Suprapubic skin (tissue), 4 donors: ENCODE data around the gene GRID2. TPM values are rescaled to one million over a fixed set of nuclear protein-coding genes. Genes with fewer than 3 reads are reported as not detected.

Experiments used
- DNase-seq, 2 donors: peaks; one replicate each; pipeline ENCODE4 v3.0.0-alpha.2; 2019; ENCODE audit warnings: low spot score in 2 of 2
- H3K27ac ChIP-seq: fragments of 200-600 bp; sonication (generic); one replicate; pipeline ENCODE4 v1.5.1; 2019
- H3K27me3 ChIP-seq: fragments of 200-600 bp; sonication (generic); one replicate; pipeline ENCODE4 v1.5.1; 2019
- H3K36me3 ChIP-seq: fragments of 200-600 bp; sonication (generic); one replicate; pipeline ENCODE4 v1.5.1; 2019
- H3K4me1 ChIP-seq: fragments of 200-600 bp; sonication (generic); one replicate; pipeline ENCODE4 v1.5.1; 2019
- H3K4me3 ChIP-seq: fragments of 200-600 bp; sonication (generic); one replicate; pipeline ENCODE4 v1.5.1; 2019; ENCODE audit warnings: mild to moderate bottlenecking
- H3K9me3 ChIP-seq: fragments of 200-600 bp; sonication (generic); one replicate; pipeline ENCODE4 v1.5.1; 2019
- CTCF ChIP-seq, 2 donors: fragments of 200-600 bp in 1 of 2; fragments of 450-650 bp in 1 of 2; sonication (generic) in 1 of 2; IDR thresholded peaks; one replicate each; pipeline ENCODE4 v1.5.1; 2016 to 2019; ENCODE audit warnings: antibody characterized with exemption in 2 of 2, mild to moderate bottlenecking in 1 of 2, moderate library complexity in 1 of 2
- EP300 ChIP-seq: sonication (generic); formaldehyde crosslinking; IDR thresholded peaks from one replicate; pipeline ENCODE4 v1.6.1; 2017; ENCODE audit warnings: antibody characterized with exemption
- POLR2A ChIP-seq, 2 donors: fragments of 450-650 bp; IDR thresholded peaks; one replicate each; pipeline ENCODE4 v1.6.1; 2017; ENCODE audit warnings: antibody characterized with exemption in 2 of 2, mild to moderate bottlenecking in 2 of 2, moderate library complexity in 2 of 2
- POLR2AphosphoS5 ChIP-seq, 3 donors: sonication (generic); formaldehyde crosslinking; IDR thresholded peaks; one replicate each; pipeline ENCODE4 v1.6.1; 2017; ENCODE audit warnings: antibody characterized with exemption in 3 of 3
- WGBS: methylation state at CpG from one replicate; pipeline ENCODE4 v1.1.5; 2018; 5-methylcytosine and 5-hydroxymethylcytosine counted together
- total RNA-seq, 4 donors: library from RNA; depleted of rRNA; stranded (reverse); fragments of >200 nt; gene quantifications; one replicate each; pipeline ENCODE4 v1.1.0, GENCODE V29; 2016

GRID2 gene
- total RNA-seq, 4 donors from 2014 or later: not detected

- H3K4me3 ChIP-seq: no peak overlapping the region
- no peaks in the 10 kb centered on the region for H3K36me3 ChIP-seq
- TF ChIP-seq CTCF (IDR thresholded peaks at IDR 0.05) (no peak), POLR2A (IDR thresholded peaks at IDR 0.05) (no peak), POLR2AphosphoS5 (IDR thresholded peaks at IDR 0.05) (no peak), EP300 (no peak)
- H3K27ac ChIP-seq: no peak overlapping the region
- no peaks in the 10 kb centered on the region for H3K27me3 ChIP-seq
- no peaks in the 10 kb centered on the region for H3K4me1 ChIP-seq
- no peaks in the 10 kb centered on the region for H3K9me3 ChIP-seq
- no peak for DNase-seq
These were observed 220.4 kb downstream of the GRID2 start for GRCh38 chr4:92524131-92524530.

GRCh38 chr4:92528541-92528940 lies 224.8 kb downstream of the GRID2 start:
- H3K4me3 ChIP-seq: no peak overlapping the region
- no peaks in the 10 kb centered on the region for H3K9me3 ChIP-seq
- no peak for TF ChIP-seq EP300
- TF ChIP-seq POLR2AphosphoS5 (IDR thresholded peaks at IDR 0.05): no peak
- TF ChIP-seq CTCF (IDR thresholded peaks at IDR 0.05): no peak
- TF ChIP-seq POLR2A (IDR thresholded peaks at IDR 0.05): no peak
- H3K36me3 ChIP-seq: no peaks in the 10 kb centered on the region
- DNase-seq: no peak
- 20% methylated on average over 4 of the region's 4 CpGs for WGBS
- H3K4me1 ChIP-seq: no peaks in the 10 kb centered on the region
- H3K27me3 ChIP-seq: no peaks in the 10 kb centered on the region
- H3K27ac ChIP-seq: no peak overlapping the region

DNA sequence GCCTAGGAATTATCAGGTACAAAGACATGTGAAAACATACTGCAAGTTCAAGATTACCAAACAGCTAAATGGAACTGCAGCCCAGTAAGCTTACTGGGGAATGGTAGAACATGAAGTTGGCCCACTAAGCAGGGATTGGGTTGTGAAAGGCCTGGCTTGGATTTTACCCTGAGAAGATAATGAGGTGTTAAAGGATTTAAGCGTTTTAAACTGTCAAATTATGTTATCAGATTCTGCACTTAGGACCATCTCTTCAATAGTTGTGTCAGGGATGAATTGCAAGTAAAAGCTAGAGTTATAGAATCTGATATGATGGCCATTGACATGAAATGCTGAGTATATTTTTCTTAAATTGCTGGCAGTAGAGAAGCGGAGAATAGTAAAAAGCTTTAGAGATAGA lies 225.7 kb downstream of the GRID2 start:
- no peak for TF ChIP-seq CTCF (IDR thresholded peaks at IDR 0.05)
- TF ChIP-seq POLR2AphosphoS5 (IDR thresholded peaks at IDR 0.05): no peak
- no peak for TF ChIP-seq POLR2A (IDR thresholded peaks at IDR 0.05)
- no peak for TF ChIP-seq EP300
- 86% methylated on average over 2 of the region's 2 CpGs for WGBS

DNA sequence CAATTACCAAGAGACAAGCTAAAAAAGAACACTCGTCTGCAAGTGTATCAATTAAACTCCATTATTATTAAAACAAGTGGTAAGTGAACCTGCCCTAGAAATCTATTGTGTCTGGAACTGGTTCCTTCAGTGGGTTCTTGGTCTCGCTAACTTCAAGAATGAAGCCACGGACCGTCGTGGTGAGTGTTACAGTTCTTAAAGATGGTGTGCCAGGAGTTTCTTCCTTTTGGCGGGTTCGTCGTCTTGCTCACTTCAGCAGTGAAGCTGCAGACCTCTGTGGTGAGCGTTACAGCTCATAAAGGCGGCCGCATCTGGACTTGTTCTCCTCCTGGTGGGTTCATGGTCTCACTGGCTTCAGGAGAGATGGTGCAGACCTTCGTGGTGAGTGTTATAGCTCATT lies 231.8 kb downstream of the GRID2 start:
- Histone ChIP-seq H3K27ac (no peak overlapping the region), H3K27me3 (no peaks in the 10 kb centered on the region), H3K4me3 (no peak overlapping the region), H3K36me3 (no peaks in the 10 kb centered on the region), H3K9me3 (no peaks in the 10 kb centered on the region), H3K4me1 (no peaks in the 10 kb centered on the region)
- TF ChIP-seq CTCF (IDR thresholded peaks at IDR 0.05) (no peak), POLR2A (IDR thresholded peaks at IDR 0.05) (no peak), POLR2AphosphoS5 (IDR thresholded peaks at IDR 0.05) (no peak)
- no peak for DNase-seq
- WGBS: 90% methylated on average over 10 of the region's 12 CpGs

More for the DNA sequence above, 225.7 kb downstream of the GRID2 start:
- Histone ChIP-seq H3K4me1 (no peaks in the 10 kb centered on the region), H3K9me3 (no peaks in the 10 kb centered on the region), H3K36me3 (no peaks in the 10 kb centered on the region), H3K27me3 (no peaks in the 10 kb centered on the region), H3K4me3 (no peak overlapping the region), H3K27ac (no peak overlapping the region)
- DNase-seq: no peak

DNA sequence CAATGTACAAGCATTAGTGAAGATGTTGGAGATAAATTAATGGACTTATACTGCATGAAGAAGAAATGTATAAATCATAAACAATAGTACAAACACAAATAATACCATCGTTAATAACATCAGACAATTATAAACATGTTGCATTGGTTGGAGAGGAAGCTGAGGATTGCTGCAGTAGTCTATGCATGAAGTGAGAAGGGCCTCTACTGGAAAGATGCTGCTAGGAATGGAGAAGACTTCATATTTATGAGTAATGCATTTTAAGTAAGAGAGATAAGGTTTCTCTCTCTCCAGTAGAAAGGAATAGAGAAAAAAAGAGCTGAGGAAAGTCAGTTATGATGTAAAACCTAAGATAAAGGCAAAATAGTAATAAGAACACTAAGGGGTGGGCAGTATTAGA lies 247.8 kb downstream of the GRID2 start:
- H3K9me3 ChIP-seq: no peaks in the 10 kb centered on the region
- H3K36me3 ChIP-seq: no peaks in the 10 kb centered on the region
- 41% methylated on average over 1 of the region's 1 CpG for WGBS
- no peak overlapping the region for H3K4me3 ChIP-seq
- DNase-seq: no peak
- no peaks in the 10 kb centered on the region for H3K27me3 ChIP-seq
- H3K27ac ChIP-seq: no peak overlapping the region
- TF ChIP-seq POLR2A (IDR thresholded peaks at IDR 0.05) (no peak), POLR2AphosphoS5 (IDR thresholded peaks at IDR 0.05) (no peak), EP300 (no peak), CTCF (IDR thresholded peaks at IDR 0.05) (no peak)
- H3K4me1 ChIP-seq: no peaks in the 10 kb centered on the region
